H1 (cell line): Measurements from ENCODE around the gene NRTN.

ENCODE experiments used
- CBX8 ChIP-seq: fragments of 300-800, 300-1000 bp; sonication (generic); IDR thresholded peaks from 2 replicates; pipeline ENCODE4 v1.7.1; 2016; ENCODE audit warnings: low read depth, low read length, borderline replicate concordance
- GABPA ChIP-seq: IDR thresholded peaks from 2 replicates; pipeline ENCODE4 v1.6.1; 2011; ENCODE audit warnings: mild to moderate bottlenecking, low read length, moderate library complexity, borderline replicate concordance; ENCODE audit not compliant: insufficient read depth
- KDM4A ChIP-seq: IDR thresholded peaks from one replicate; pipeline ENCODE4 v1.7.1; 2012; ENCODE audit warnings: low read depth, mild to moderate bottlenecking, moderate library complexity, low read length, inconsistent platforms; ENCODE audit not compliant: severe bottlenecking
- POLR2A ChIP-seq, 2 experiments: IDR thresholded peaks; 1 replicate in 1 of 2; 2 replicates in 1 of 2; pipeline ENCODE4 v1.6.1; 2011; ENCODE audit warnings: low read depth in 2 of 2, low read length in 2 of 2, mild to moderate bottlenecking in 2 of 2; ENCODE audit errors: control extremely low read depth in 1 of 2
- POLR2AphosphoS5 ChIP-seq: IDR thresholded peaks from 2 replicates; pipeline ENCODE4 v1.6.1; 2011; ENCODE audit warnings: low read depth, low read length
- TF ChIP-seq, protein P1 (sequence below), 3 experiments: IDR thresholded peaks; 1 replicate in 2 of 3; 2 replicates in 1 of 3; pipeline versions ENCODE4 v1.5.1 to v1.6.1; 2011; ENCODE audit warnings: low read length in 3 of 3, mild to moderate bottlenecking in 3 of 3, inconsistent platforms in 2 of 3, low read depth in 1 of 3, moderate library complexity in 1 of 3; ENCODE audit not compliant: insufficient read depth in 1 of 3; ENCODE audit errors: control extremely low read depth in 1 of 3

DNA sequence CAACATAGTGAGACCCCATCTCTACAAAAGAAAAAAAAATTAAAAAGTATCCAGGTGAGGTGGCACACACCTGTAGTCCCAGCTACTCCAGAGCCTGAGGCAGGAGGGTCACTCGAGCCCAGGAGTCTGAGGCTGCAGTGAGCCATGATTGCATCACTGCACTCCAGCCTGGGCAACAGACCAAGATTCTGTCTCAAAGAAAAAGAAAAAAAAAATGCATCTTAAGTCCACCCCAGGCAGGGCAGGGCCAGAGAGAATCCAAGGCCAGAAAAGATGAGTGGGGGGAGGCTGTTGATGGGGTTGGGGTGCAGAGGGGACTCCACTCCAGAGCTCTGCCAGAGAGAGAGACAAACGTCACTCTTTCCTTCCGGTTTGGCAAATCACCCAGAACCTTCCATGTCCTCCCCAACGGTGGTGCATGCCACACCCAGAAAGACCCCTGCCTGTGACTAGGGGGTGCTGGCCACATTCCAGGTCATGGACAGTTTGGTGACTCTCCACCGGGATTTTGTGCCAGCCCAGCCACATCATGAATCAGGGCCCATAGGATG lies 46.0 kb downstream of the NRTN start:
- TF ChIP-seq, protein P1, sequence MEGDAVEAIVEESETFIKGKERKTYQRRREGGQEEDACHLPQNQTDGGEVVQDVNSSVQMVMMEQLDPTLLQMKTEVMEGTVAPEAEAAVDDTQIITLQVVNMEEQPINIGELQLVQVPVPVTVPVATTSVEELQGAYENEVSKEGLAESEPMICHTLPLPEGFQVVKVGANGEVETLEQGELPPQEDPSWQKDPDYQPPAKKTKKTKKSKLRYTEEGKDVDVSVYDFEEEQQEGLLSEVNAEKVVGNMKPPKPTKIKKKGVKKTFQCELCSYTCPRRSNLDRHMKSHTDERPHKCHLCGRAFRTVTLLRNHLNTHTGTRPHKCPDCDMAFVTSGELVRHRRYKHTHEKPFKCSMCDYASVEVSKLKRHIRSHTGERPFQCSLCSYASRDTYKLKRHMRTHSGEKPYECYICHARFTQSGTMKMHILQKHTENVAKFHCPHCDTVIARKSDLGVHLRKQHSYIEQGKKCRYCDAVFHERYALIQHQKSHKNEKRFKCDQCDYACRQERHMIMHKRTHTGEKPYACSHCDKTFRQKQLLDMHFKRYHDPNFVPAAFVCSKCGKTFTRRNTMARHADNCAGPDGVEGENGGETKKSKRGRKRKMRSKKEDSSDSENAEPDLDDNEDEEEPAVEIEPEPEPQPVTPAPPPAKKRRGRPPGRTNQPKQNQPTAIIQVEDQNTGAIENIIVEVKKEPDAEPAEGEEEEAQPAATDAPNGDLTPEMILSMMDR (IDR thresholded peaks at IDR 0.05; ENCODE audit: control extremely low read depth in 1 of 3, insufficient read depth in 1 of 3, low read depth in 1 of 3, low read length in 3 of 3) = no peak
- TF ChIP-seq POLR2AphosphoS5 (no peak), CBX8 (no peak), KDM4A (no peak), GABPA (no peak), POLR2A (IDR thresholded peaks at IDR 0.05; ENCODE audit: control extremely low read depth in 1 of 2, low read depth in 2 of 2, low read length in 2 of 2) (no peak)
